HK-2 (cell line): Measurements from ENCODE around the gene C1QTNF2.

Experiments used
- DNase-seq: peaks from one replicate; pipeline ENCODE4 v3.0.0-alpha.2; 2018; ENCODE audit not compliant: unreplicated experiment

C1QTNF2 gene

GRCh38 chr5:160375166-160375565 lies 4.7 kb upstream of the C1QTNF2 start:
- no peak for DNase-seq

- no peak for DNase-seq
Measured at GRCh38 chr5:160371294-160371693, 868 bp upstream of the C1QTNF2 start.

GRCh38 chr5:160370713-160371034 lies 248 bp upstream of the C1QTNF2 start:
- DNase-seq: no peak

GRCh38 chr5:160367885-160368284 lies 2.5 kb downstream of the C1QTNF2 start:
- no peak for DNase-seq

- no peak for DNase-seq
Measured at GRCh38 chr5:160367261-160367660, 3.2 kb downstream of the C1QTNF2 start.

GRCh38 chr5:160366230-160366629 lies 4.2 kb downstream of the C1QTNF2 start:
- DNase-seq: no peak

GRCh38 chr5:160363660-160364395 lies 6.6 kb downstream of the C1QTNF2 start:
- DNase-seq: no peak

- DNase-seq: no peak
Measured at GRCh38 chr5:160363211-160363610, 7.2 kb downstream of the C1QTNF2 start.

- DNase-seq: no peak
Measured at GRCh38 chr5:160361624-160362228, 8.7 kb downstream of the C1QTNF2 start.

GRCh38 chr5:160360310-160360709 lies 10.1 kb downstream of the C1QTNF2 start:
- no peak for DNase-seq

GRCh38 chr5:160359816-160360215 lies 10.6 kb downstream of the C1QTNF2 start:
- no peak for DNase-seq

GRCh38 chr5:160359242-160359641 lies 11.2 kb downstream of the C1QTNF2 start:
- DNase-seq: no peak

GRCh38 chr5:160357861-160358411 lies 12.5 kb downstream of the C1QTNF2 start:
- no peak for DNase-seq

GRCh38 chr5:160357394-160357793 lies 13.0 kb downstream of the C1QTNF2 start:
- no peak for DNase-seq

- no peak for DNase-seq
Measured at GRCh38 chr5:160356550-160357347, 13.7 kb downstream of the C1QTNF2 start.

GRCh38 chr5:160354666-160355065 lies 15.8 kb downstream of the C1QTNF2 start:
- DNase-seq: no peak

- no peak for DNase-seq
Measured at GRCh38 chr5:160353379-160353778, 17.0 kb downstream of the C1QTNF2 start.

GRCh38 chr5:160352308-160352707 lies 18.1 kb downstream of the C1QTNF2 start:
- DNase-seq: no peak

GRCh38 chr5:160349935-160350303 lies 20.5 kb downstream of the C1QTNF2 start:
- no peak for DNase-seq

- DNase-seq: no peak
Measured at GRCh38 chr5:160349249-160349934, 21.0 kb downstream of the C1QTNF2 start.

- DNase-seq: no peak
Measured at GRCh38 chr5:160348080-160348479, 22.3 kb downstream of the C1QTNF2 start.

GRCh38 chr5:160347448-160347847 lies 23.0 kb downstream of the C1QTNF2 start:
- no peak for DNase-seq
